Stimulated activated CD4-positive, alpha-beta T cell treated with anti-CD3 and anti-CD28 coated beads, Interleukin-4, amount 100 ng/mL, for 4 hours (primary cell): ENCODE results near the gene BCL2A1.
"Not testable (repeated sequence)": the region's sequence is repeated elsewhere in the genome, so short reads cannot be mapped to it uniquely, and the experiment has no call there.

ENCODE experiments used
- DNase-seq, 2 experiments: peaks; one replicate each; pipeline ENCODE4 v3.0.0-alpha.2; 2020

BCL2A1 gene

GRCh38 chr15:79956354-79956939, 14.5 kb downstream of the BCL2A1 start:
- no peak for DNase-seq

GRCh38 chr15:79954661-79955060, 16.3 kb downstream of the BCL2A1 start:
- DNase-seq = no peak

GRCh38 chr15:79953951-79954444, 17.0 kb downstream of the BCL2A1 start:
- DNase-seq = no peak

GRCh38 chr15:79952329-79952728, 18.7 kb downstream of the BCL2A1 start:
- DNase-seq = no peak

- DNase-seq = no peak
These were observed 20.7 kb downstream of the BCL2A1 start for GRCh38 chr15:79950247-79950646.

- no peak for DNase-seq
These were observed 22.2 kb downstream of the BCL2A1 start for GRCh38 chr15:79948761-79949160.

- DNase-seq = no peak
These were observed 22.8 kb downstream of the BCL2A1 start for GRCh38 chr15:79948095-79948695.

GRCh38 chr15:79947009-79947408, 24.0 kb downstream of the BCL2A1 start:
- DNase-seq = no peak

- no peak for DNase-seq
These were observed 26.4 kb downstream of the BCL2A1 start for GRCh38 chr15:79944622-79945021.

GRCh38 chr15:79943820-79944219, 27.2 kb downstream of the BCL2A1 start:
- DNase-seq = no peak

- DNase-seq = no peak
These were observed 28.1 kb downstream of the BCL2A1 start for GRCh38 chr15:79942741-79943481.

- no peak for DNase-seq
These were observed 31.6 kb downstream of the BCL2A1 start for GRCh38 chr15:79939399-79939798.

GRCh38 chr15:79938143-79938542, 32.9 kb downstream of the BCL2A1 start:
- DNase-seq = no peak

GRCh38 chr15:79935556-79936201, 35.3 kb downstream of the BCL2A1 start:
- DNase-seq = not testable (repeated sequence)

- DNase-seq = no peak
These were observed 37.8 kb downstream of the BCL2A1 start for GRCh38 chr15:79933231-79933630.

- DNase-seq = no peak
These were observed 38.5 kb downstream of the BCL2A1 start for GRCh38 chr15:79932447-79932846.

GRCh38 chr15:79930516-79930915, 40.5 kb downstream of the BCL2A1 start:
- DNase-seq = no peak

- DNase-seq = no peak
These were observed 41.6 kb downstream of the BCL2A1 start for GRCh38 chr15:79929412-79929811.

- not testable (repeated sequence) for DNase-seq
These were observed 44.9 kb downstream of the BCL2A1 start for GRCh38 chr15:79926116-79926515.

- DNase-seq = no peak
These were observed 46.6 kb downstream of the BCL2A1 start for GRCh38 chr15:79924379-79924778.

GRCh38 chr15:79923515-79924169, 47.4 kb downstream of the BCL2A1 start:
- DNase-seq = peak; percentile 97 to 98

GRCh38 chr15:79923079-79923514, 47.9 kb downstream of the BCL2A1 start:
- DNase-seq = peak; percentile 65 to 74

GRCh38 chr15:79922512-79923078, 48.4 kb downstream of the BCL2A1 start:
- DNase-seq = no peak
